Activated B cell treated with CpG ODN at 0.5 μM for 24 hours (primary cell): ENCODE data around the gene NFKBIZ. TPM values are rescaled to one million over a fixed set of nuclear protein-coding genes. Genes with fewer than 3 reads are reported as not detected.

Source experiments
- ATAC-seq: fragments of 200-7000 bp; cut with Tn5 transposase; one replicate; pipeline ENCODE4 v1.10.0; 2021; ENCODE audit warnings: low read depth, mild to moderate bottlenecking, moderate library complexity
- CTCF ChIA-PET: fragments of 350-600 bp; sonication (Branson Sonifier 250); formaldehyde crosslinking; loops from one replicate; lab custom pipeline; 2021; ENCODE audit warnings: antibody characterized with exemption; lab: Charles Lee
- POLR2A ChIA-PET: fragments of 350-600 bp; sonication (Branson Sonifier 250); formaldehyde crosslinking; loops from one replicate; lab custom pipeline; 2021; ENCODE audit warnings: antibody characterized with exemption; lab: Charles Lee
- DNase-seq: peaks from one replicate; pipeline ENCODE4 v3.0.0; 2022
- H3K27ac Mint-ChIP-seq: one replicate; pipeline ENCODE4 v1.8.0; 2020; ENCODE audit warnings: mixed read lengths
- H3K27me3 Mint-ChIP-seq: one replicate; pipeline ENCODE4 v1.8.0; 2021; ENCODE audit warnings: mixed read lengths
- H3K36me3 Mint-ChIP-seq: one replicate; pipeline ENCODE4 v1.8.0; 2021; ENCODE audit warnings: low read depth, mixed read lengths
- H3K4me1 Mint-ChIP-seq: one replicate; pipeline ENCODE4 v1.8.0; 2021; ENCODE audit warnings: mixed read lengths
- H3K4me3 Mint-ChIP-seq: one replicate; pipeline ENCODE4 v1.8.0; 2020; ENCODE audit warnings: mild to moderate bottlenecking, mixed read lengths
- H3K9me3 Mint-ChIP-seq: one replicate; pipeline ENCODE4 v1.8.0; 2020; ENCODE audit warnings: mixed read lengths
- intact Hi-C: fragments of 100-400 bp; cut with micrococcal nuclease; formaldehyde crosslinking; loops from one replicate; pipeline ENCODE4 v1.15.1; 2024
- total RNA-seq: library from RNA; stranded (reverse); gene quantifications from 2 replicates; pipeline ENCODE4 v1.2.3, GENCODE V29; 2022
- TF ChIP-seq, protein P1 (sequence below): fragments of 200-600 bp; IDR thresholded peaks from one replicate; pipeline ENCODE4 v1.8.0; 2022; ENCODE audit warnings: antibody characterized with exemption, mild to moderate bottlenecking

Gene NFKBIZ
- total RNA-seq, 1 donor from 2014 or later = 421 TPM

DNA sequence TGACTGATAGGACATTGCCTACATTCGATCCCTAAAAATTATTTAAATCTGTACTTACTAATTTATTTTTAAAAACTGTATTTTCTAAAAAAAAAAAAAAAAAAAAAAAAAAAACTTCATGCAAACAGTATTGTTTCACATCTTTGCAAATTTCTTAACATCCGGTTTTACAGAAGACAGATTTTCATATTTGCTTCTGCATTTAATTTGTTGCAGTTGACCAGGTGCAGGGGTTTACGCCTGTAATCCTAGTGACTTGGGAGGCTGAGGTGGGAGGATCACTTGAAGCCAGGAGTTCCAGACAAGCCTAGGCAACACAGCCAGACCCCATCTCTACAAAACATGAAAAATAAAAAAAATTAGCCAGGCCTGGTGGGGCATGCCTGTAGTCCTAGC lies 6.4 kb upstream of the NFKBIZ start:
- H3K4me3 Mint-ChIP-seq = peak overlapping the region; percentile 41
- peak overlapping the region; percentile 76 for H3K27ac Mint-ChIP-seq
- no peak for ATAC-seq
- POLR2A ChIA-PET = interaction anchor here (0.9 to 9.3 kb wide), 5 partner anchors 8 to 216 kb away, joined by 3 to 96 read pairs (median 8); no protein-coding TSS in a partner anchor
- DNase-seq = no peak
- peaks cover 4% of the 10 kb centered on the region for H3K9me3 Mint-ChIP-seq
- intact Hi-C loops = no loop called here
- CTCF ChIA-PET = interaction anchor here (1.4 kb wide), 1 partner anchor 29 kb away, joined by 5 read pairs; no protein-coding TSS in a partner anchor
- no peaks in the 10 kb centered on the region for H3K27me3 Mint-ChIP-seq
- H3K4me1 Mint-ChIP-seq = peaks cover 75% of the 10 kb centered on the region
- TF ChIP-seq, protein P1, sequence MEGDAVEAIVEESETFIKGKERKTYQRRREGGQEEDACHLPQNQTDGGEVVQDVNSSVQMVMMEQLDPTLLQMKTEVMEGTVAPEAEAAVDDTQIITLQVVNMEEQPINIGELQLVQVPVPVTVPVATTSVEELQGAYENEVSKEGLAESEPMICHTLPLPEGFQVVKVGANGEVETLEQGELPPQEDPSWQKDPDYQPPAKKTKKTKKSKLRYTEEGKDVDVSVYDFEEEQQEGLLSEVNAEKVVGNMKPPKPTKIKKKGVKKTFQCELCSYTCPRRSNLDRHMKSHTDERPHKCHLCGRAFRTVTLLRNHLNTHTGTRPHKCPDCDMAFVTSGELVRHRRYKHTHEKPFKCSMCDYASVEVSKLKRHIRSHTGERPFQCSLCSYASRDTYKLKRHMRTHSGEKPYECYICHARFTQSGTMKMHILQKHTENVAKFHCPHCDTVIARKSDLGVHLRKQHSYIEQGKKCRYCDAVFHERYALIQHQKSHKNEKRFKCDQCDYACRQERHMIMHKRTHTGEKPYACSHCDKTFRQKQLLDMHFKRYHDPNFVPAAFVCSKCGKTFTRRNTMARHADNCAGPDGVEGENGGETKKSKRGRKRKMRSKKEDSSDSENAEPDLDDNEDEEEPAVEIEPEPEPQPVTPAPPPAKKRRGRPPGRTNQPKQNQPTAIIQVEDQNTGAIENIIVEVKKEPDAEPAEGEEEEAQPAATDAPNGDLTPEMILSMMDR = no peak
- peaks cover 75% of the 10 kb centered on the region for H3K36me3 Mint-ChIP-seq

DNA sequence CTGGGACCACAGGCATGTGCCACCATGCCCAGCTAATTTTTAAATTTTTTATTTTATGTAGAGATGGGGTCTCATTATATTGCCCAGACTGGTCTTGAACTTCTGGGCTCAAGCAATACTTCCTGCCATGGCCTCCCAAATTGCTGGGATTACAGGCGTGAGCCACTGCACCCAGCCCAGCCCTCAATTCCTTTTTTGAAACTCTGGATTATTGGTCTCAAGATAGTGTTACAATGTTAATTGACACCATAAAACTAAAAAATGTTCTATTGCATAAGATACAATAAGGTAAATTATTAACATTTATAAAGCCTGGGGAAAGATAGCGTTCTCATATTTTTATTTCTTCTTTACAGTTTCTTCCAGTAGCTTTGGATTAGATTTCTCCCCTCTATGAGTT lies 3.9 kb upstream of the NFKBIZ start:
- Mint-ChIP-seq H3K36me3 (peaks cover 68% of the 10 kb centered on the region), H3K4me1 (peaks cover 66% of the 10 kb centered on the region), H3K27ac (no peak overlapping the region), H3K4me3 (no peak overlapping the region), H3K27me3 (no peaks in the 10 kb centered on the region), H3K9me3 (peaks cover 4% of the 10 kb centered on the region)
- CTCF ChIA-PET = interaction anchor here (0.8 to 1.6 kb wide), 2 partner anchors 9 to 380 kb away, joined by 3 to 4 read pairs; no protein-coding TSS in a partner anchor
- intact Hi-C loops = no loop called here
- POLR2A ChIA-PET = interaction anchor here (0.7 to 5.9 kb wide), 2 partner anchors 17 to 88 kb away, joined by 4 to 197 read pairs; no protein-coding TSS in a partner anchor
- TF ChIP-seq, protein P1 = no peak
- ATAC-seq = no peak
- DNase-seq = no peak

DNA sequence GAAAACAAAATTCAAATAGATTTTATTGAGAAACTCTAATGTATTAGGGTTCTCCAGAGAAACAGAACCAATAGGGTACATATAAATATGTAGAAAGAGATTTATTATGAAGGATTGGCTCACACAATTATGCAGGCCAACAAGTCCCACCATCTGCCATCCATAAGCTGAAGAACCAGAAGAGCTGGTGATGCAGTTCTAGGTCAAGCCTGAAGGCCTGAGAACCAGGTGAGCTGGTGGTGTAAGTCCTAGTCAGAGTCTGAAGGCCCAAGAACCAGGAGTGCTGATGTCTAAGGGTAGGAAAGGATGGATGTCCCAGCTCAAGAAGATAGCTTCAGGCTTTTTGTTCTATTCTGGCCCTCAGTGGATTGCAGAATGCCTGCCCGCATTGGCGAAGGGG lies 2.6 kb upstream of the NFKBIZ start:
- Mint-ChIP-seq H3K27ac (peak overlapping the region; percentile 65), H3K4me1 (peaks cover 61% of the 10 kb centered on the region), H3K4me3 (peak overlapping the region; percentile 35), H3K27me3 (no peaks in the 10 kb centered on the region), H3K36me3 (peaks cover 68% of the 10 kb centered on the region), H3K9me3 (peaks cover 4% of the 10 kb centered on the region)
- ATAC-seq (no peak), DNase-seq (no peak)
- TF ChIP-seq, protein P1 = no peak
- CTCF ChIA-PET = interaction anchor here (0.9 to 1.6 kb wide), 3 partner anchors 11 to 33 kb away, joined by 3 to 4 read pairs (median 4); no protein-coding TSS in a partner anchor
- intact Hi-C loops = no loop called here
- POLR2A ChIA-PET = interaction anchor here (0.6 to 5.9 kb wide), 4 partner anchors 10 to 50 kb away, joined by 3 to 197 read pairs (median 58); no protein-coding TSS in a partner anchor

DNA sequence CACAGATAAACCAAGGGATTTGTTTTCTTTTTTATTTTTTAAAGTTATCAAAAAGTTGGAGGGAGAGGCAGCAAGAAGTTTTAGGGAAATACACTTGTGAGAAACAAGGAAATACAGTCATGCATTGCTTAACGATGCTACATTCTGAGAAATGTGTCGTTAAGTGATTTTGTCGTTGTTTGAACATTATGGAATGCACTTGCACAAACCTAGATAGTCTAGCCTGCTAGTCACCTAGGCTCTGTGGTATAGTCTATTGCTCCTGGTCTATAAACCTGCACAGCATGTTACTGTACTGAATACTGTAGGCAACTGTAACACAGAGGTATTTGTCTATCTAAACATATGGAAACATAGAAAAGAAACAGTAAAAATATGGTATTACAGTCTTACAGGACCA lies 2.0 kb upstream of the NFKBIZ start:
- CTCF ChIA-PET = interaction anchor here (0.9 to 3.6 kb wide), 3 partner anchors 20 to 377 kb away, joined by 4 to 37 read pairs (median 4); no protein-coding TSS in a partner anchor
- Mint-ChIP-seq H3K4me3 (peak overlapping the region; percentile 98), H3K27me3 (no peaks in the 10 kb centered on the region), H3K9me3 (no peaks in the 10 kb centered on the region), H3K27ac (peak overlapping the region; percentile 82), H3K4me1 (peaks cover 61% of the 10 kb centered on the region), H3K36me3 (peaks cover 69% of the 10 kb centered on the region)
- TF ChIP-seq, protein P1 = no peak
- no peak for ATAC-seq
- intact Hi-C loops = no loop called here
- POLR2A ChIA-PET = interaction anchor here (1.0 to 5.9 kb wide), 4 partner anchors 11 to 378 kb away, joined by 5 to 197 read pairs (median 58); no protein-coding TSS in a partner anchor
- DNase-seq = no peak

DNA sequence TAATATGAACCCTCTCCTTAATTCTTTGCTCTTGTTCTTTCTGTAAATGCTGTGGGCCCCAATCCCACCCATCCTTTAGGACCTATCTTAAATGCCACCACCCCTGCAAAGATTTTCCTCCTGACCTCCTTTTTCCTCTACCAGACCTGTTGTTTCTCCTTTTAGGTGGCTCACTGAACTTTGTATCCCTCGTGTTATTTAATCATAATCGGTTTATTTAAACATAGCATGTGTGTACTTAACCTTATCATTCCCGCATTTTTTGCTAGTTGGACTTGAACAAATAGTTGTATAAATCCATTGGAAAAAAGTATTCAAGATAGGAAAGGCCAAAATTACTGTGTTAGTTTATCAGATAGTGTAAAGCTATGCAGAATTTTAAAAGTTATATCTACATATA lies 988 bp upstream of the NFKBIZ start:
- H3K4me1 Mint-ChIP-seq = peaks cover 62% of the 10 kb centered on the region
- intact Hi-C loops = no loop called here
- TF ChIP-seq, protein P1 = no peak
- ATAC-seq (no peak), DNase-seq (no peak)
- no peaks in the 10 kb centered on the region for H3K27me3 Mint-ChIP-seq
- POLR2A ChIA-PET = interaction anchor here (1.6 to 5.9 kb wide), 15 partner anchors 12 to 381 kb away, joined by 6 to 197 read pairs (median 29); partner anchors contain the start of gene NXPE3
- CTCF ChIA-PET = interaction anchor here (0.9 to 3.6 kb wide), 8 partner anchors 10 to 381 kb away, joined by 3 to 37 read pairs (median 7); no protein-coding TSS in a partner anchor
- peak overlapping the region; percentile 82 for H3K27ac Mint-ChIP-seq
- peaks cover 71% of the 10 kb centered on the region for H3K36me3 Mint-ChIP-seq
- no peaks in the 10 kb centered on the region for H3K9me3 Mint-ChIP-seq
- peak overlapping the region; percentile 98 for H3K4me3 Mint-ChIP-seq
